NCI-H1930 (cell line): ENCODE measurements around the gene CAPN15.
A peak's percentile ranks its signal among the peaks of the same experiment; 100 is the strongest.
"Not testable (repeated sequence)": the region's sequence is repeated elsewhere in the genome, so short reads cannot be mapped to it uniquely, and the experiment has no call there.

Experiments
- DNase-seq, 2 experiments: peaks; one replicate each; lab custom pipeline; 2025; lab: John Stamatoyannopoulos, UW

The CAPN15 gene

DNA sequence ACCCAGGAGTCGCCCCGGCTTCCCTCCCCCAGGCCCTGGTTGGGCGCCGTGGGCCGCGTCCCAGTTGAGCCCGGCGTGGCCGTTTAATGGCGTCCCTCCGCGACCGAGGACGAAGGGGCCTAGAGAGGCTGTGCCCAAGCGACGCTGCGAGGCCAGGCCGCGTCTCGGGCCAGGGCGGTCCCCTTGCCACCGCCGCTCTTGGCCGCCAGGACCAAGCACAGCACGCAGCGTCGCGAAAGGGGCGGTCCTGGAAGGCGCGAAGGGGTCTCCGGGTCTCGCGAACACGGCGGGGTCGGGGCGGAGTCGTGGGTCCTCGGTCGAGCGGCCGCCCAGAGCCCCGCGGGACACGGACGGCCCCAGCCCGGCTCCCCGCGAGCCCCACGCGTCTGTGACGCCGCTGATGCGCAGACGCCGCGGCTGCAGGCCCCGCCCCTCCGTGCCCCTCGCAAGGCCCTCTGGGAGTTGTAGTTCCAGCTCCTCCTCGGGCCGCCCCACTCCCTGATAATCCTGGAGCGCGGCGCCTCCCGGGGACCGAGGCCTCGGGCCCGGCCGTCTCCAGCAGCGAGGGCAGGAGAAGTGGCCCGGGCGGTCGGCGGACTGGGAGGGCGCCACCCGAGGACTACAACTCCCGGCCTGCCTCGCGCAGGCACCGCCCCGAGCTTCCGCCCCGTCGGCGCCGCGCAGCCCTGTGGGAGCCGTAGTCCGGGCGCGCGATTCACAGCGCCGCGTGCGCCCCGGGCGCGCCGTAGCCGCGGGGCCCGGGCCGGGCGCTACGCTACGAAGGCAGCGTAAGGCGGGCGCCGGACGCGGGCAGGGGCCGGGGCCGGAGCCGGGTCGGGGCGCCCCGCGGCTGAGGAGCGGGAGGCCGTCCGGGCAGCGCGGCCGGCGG is at the start of gene CAPN15:
Gene CAPN15, plus strand, starts transcription at position 698 of the 889 bp plus-strand sequence. CDS start 19,127 bp downstream, outside the sequence.
- peak; percentile 82 to 97 for DNase-seq

- DNase-seq, result not testable (repeated sequence)
Measured at GRCh38 chr16:478287-478686, 49.2 kb upstream of the CAPN15 start.

GRCh38 chr16:482468-483185 is 44.9 kb upstream of the CAPN15 start:
- DNase-seq, result no peak

DNA sequence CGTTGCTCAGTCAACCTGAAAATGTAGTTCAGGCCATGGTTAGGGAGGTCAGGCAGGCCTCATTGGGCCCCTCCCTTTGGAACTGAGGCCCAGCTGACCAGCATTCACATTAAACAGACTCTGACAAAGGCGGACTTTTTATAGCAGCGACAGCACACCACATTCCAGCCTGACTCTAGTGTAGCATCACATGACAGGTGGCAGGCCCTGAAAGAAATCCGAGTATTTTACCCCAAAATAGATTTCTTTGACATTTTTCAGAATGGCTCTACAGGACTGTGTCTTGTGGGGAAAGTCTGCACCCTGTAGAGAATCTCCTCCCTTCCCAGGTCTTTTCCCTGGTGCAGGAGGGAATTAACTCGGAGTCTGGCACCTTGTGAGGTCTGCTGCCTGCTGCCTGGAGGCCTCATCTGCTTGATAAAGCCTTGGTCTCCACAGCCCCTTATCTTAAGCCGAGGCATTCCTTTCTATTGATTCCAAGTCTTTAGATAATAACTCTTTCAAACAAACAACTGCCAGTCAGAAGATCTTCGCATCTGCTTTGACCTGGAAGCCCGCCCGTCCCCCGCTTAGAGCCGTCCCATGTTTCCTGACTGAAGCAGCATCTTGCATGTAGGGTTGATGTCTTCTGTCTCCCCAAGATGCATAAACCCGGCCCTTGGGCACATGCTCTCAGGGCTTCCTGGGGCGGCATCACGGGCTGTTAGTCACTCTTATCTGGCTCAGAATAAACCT is 44.0 kb upstream of the CAPN15 start:
- DNase-seq, result no peak

DNA sequence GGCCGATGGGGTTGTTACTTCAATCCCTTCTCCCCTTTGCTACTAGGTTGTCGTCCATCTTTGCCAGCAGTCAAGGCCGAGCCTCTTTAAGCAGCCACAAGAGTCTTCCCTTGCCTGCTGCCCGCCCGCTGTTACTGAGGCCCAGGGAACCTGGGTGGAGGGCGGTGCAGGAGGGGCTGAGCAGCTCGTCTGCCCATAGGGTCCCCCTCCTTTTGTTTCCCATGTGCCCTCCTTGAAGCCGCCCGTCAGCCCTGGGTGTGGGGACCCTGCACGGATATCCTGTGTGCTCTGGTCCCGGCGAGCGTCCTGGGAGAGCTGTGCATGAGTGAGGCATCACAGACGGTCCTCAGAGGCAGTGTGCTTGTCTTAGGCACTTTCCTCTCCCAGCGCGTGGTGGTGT is 37.9 kb upstream of the CAPN15 start:
- DNase-seq, result no peak

DNA sequence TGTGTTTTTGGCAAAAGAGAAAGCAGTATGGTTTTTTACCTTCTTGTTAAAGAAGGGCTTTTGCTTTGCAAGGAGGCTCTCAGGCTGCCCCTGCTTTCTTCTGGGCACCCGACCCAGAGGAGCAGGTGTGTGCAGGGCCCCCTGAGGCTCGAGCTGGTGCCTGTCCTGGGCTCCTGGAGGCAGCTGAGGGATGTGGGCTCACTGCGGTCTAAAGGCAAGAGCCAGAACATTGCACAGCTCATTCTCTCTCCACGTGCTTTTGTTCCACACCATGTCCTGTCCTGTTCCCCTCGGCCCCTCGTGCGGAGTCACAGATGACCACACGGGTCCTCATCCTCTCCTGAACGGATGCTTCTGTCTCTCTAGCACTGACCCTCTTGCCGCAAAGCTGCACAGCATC is 36.7 kb upstream of the CAPN15 start:
- no peak for DNase-seq

GRCh38 chr16:491220-491919 is 36.1 kb upstream of the CAPN15 start:
- DNase-seq, result no peak

DNA sequence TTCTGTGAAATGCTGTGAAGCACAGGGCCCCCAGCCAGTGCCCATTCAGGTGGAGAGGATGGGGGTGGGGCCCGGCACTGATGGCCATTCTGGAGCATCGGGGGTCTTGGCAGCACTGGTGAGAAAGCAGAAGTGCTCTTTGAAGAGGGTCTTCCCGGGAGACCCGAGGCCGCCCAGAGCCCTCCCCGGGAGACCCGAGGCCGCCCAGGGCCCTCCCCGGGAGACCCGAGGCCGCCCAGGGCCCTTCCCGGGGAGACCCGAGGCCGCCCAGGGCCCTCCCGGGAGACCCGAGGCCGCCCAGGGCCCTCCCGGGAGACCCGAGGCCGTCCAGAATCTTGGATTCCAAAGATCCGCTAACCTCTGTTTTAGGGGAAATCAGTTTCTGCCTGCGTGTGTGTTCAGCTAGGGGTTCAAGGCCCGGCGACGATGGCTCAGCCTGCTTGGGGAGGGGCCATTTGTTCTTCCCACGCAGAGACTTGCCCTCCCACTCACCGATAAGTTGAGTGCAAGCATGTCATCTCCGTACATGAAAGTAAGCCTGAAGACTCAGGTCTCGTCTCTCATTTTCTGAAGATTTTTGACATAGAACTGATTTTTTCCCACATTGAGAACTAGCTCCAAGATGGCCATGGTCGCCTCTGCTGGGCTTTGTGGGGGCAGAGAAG is 35.2 kb upstream of the CAPN15 start:
- no peak for DNase-seq

GRCh38 chr16:494676-495075 is 32.8 kb upstream of the CAPN15 start:
- DNase-seq, result not testable (repeated sequence)

DNA sequence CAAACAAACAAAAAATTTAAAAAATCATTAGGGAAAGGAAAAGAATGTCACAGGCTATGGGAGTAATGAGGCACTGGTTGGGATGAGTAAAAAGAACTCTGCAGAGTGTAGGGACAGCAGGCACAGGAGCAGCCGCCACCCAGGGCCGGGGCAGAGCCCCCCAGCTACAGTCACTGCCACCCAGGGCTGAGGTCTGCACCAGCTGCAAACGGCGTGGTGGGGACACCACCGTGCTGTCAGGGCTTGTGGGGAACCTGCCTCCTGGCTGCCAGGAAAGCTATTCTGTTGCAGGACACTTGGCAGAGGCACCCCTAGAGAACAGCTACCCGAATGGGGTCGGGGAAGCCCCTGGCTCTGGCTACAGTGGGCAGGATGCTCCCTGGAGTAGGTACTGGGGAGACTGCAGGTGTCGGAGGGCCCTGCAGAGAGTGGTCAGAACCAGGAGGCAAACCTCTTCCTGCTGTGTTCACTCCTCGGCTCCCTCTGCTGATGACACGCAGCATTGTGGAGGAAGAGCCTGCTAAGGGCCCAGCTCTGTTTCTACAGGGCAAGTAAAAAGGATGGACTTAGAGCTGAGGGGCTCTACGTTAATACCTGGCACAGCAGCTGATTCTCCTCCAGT is 32.3 kb upstream of the CAPN15 start:
- DNase-seq, result no peak

DNA sequence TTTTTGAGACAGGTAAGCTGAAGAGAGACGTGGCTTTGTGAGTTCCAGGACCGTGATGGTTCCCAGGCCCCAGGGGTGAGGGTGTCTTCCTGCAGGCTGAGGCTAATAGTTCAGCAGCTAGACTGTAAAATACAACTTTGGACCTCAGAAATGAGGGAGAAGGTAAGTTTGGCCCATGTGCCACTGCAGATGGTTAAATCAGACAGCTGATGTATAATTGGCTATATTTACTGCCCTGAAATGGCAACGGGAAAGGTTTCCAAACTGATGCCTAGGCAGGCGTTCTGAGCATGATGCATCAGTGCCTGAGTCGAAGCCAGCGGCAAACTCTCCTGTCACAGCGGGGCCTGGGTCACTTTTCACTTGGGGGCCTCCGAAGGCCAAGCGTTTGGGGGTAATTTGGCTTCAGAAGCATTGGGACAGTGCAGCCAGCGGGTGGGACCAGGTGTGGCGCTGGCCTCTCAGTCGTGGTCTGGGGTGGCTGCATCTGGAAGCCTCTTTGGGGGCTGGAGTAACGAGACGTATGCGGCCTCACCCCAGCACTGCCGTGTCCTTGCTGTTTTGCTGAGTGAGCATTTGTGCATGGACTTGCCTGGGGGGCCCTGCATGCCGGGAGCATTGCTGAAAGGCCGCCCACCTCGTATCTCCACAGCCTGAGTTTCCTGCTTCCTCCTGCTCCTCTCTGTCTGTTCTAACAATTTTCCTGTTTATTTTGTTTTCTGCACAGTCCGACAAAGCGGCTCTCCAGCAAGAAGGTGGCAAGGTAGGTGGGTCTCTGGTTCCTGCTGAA is 31.2 kb upstream of the CAPN15 start:
- no peak for DNase-seq

- DNase-seq, result no peak
Measured at GRCh38 chr16:497258-497657, 30.3 kb upstream of the CAPN15 start.

- DNase-seq, result no peak
Measured at GRCh38 chr16:499924-500323, 27.6 kb upstream of the CAPN15 start.

DNA sequence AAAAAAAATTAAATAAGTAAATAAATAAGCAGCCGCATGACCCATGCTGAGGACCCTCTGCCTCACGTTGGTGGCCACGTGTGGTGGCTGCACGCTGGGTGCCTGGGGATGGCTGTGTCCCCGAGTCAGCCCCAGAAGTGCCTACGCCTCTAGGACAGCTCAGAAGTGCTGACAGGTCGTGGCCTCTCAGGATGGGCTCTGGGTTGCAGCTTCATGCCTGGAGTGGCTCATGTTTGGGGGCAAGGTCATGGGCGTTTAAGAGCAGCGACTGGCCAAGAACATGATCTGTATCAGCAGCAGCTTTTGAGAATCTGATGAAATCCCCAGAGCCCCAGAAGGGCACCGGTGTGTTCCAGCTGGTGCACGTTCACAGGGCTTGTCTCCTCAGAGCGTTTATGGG is 26.8 kb upstream of the CAPN15 start:
- no peak for DNase-seq

- DNase-seq, result no peak
Measured at GRCh38 chr16:502179-502943, 25.2 kb upstream of the CAPN15 start.

DNA sequence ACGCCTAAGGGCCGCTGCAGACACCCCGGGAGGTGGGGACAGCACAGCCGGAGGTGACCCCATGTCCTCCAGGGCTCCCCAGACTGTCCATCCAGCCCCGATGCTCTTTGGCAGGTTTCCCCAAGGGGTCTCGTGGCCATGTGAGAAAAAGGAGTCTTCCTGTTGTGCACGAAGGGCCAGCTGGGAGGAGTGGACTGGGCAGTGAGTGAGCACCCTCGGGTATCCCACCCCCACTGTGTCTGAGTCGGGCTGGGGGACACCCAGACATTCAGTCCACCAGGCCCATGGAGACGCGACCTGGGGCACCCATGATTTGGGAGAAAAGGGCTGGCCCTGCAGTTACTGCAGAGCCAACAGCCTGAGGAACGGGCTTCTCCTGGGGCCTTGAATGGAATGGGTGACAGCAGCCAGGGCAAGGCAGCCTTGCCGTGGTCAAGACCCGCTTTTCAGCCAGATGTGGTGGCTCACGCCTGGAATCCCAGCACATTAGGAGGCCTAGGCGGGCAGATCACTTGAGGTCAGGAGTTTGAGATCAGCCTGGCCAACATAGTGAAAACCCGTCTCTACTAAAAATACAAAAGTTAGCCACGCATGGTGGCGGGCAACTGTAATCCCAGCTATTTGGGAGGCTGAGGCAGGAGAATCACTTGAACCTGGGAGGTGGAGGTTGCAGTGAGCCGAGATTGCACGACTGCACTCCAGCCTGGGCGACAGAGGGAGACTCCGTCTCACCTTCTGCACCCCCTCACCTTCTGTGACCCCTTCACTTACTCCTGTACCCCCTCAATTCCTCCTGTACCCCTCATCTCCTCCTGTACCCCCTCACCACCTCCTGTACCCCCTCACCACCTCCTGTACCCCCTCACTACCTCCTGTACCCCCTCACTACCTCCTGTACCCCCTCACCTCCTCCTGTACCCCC is 24.1 kb upstream of the CAPN15 start:
- no peak for DNase-seq

GRCh38 chr16:505479-506245 is 21.9 kb upstream of the CAPN15 start:
- no peak for DNase-seq

DNA sequence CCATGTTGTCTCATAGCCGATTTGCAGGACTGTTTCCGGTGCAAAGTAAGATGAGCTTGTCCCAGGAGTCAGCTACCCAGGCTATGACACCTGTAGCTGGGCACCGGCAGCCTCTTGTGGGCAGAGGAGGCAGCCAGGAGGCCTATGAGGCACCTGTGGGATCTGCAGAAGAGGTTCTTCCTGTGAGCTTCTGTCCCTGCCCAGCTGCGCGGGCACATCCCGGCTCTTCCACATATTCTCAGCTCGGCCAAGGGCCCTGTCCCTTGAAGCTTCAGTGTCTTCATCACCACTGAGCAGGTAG is 21.3 kb upstream of the CAPN15 start:
- no peak for DNase-seq
